ENCODE measurements around the gene UNC93A.
"Not testable (repeated sequence)": the region's sequence is repeated elsewhere in the genome, so short reads cannot be mapped to it uniquely, and the experiment has no call there.

Gene UNC93A

DNA sequence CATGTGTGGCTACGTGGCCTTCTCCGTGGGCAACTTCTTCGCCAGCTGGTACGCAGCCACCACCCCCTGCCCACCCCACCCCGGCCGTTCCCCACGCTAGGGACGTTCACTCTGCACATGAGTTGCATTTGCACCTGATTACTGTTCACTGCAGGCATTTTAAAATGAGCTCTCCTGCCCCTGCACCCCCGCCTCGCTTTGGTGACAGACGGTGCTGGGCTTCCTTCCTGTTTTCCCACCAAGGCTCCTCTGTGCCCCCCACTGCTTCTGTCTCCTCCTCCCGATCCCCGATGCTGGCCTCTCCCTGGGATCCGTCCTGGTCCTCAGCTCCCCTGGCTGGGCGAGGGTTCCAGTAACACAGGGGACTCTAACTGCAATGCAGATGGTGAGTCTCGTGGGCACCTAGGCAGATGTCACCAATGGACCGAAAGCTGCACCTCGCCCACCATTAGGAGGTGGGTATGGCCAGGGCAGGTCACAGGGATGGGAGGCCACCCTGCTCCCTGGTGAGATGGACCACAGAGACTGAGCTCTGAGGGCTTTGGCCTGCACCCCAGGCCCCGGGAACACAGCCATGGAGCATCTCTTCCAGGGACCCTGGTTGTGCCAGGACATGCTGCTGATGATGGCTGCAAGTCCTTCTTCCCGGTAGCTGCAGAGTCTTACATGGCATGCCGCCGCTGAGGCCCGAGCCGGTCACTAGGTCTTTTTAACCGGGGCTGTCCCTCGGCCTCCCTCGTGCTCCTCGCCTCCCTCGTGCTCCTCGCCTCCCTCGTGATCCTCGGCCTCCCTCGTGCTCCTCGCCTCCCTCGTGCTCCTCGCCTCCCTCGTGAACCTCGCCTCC, 3.8 kb downstream of the UNC93A start:
- DNase-seq: no peak

DNA sequence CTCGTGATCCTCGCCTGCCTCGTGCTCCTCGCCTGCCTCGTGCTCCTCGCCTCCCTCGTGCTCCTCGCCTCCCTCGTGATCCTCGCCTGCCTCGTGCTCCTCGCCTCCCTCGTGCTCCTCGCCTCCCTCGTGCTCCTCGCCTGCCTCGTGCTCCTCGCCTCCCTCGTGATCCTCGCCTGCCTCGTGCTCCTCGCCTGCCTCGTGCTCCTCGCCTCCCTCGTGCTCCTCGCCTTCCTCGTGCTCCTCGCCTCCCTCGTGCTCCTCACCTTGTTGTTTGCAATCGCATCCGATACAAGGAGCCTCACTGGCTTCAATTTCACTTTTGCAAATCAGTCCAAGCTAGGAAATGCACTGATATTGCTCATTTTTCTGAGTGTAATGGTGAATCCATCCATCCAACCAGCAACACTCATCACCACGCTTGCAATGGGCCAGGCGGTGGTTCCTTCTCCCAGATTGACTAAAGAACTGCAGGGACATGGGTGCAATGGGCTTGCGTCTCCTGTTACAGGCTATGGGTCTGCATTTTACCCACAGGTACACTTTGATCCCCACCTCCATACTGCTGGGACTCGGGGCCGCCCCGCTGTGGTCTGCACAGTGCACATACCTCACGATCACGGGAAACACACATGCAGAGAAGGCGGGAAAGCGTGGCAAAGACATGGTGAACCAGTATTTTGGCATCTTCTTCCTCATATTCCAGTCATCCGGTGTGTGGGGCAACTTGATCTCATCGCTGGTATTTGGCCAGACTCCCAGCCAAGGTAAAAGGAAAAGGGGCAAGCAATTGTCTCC, 4.6 kb downstream of the UNC93A start:
- no peak for DNase-seq

DNA sequence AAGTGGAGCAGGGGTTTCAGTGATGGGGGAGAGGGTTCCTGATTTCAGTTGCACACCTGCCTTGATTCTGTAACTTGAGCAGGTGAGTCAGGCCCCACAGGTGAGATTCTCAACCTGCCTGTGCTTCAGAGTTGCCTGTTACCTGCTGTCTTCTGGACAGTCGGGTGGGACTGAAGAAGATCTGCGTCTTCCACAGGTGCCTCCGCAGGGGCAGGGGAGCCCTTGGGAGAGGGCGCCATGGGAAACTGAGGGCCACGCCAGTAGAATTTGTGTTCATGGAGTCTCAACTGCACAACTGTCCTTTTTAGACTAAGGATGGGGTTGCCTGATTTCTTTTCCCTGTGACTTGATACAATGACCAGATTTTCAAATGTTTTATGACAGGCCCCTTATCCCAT, 5.2 kb downstream of the UNC93A start:
- no peak for DNase-seq

DNA sequence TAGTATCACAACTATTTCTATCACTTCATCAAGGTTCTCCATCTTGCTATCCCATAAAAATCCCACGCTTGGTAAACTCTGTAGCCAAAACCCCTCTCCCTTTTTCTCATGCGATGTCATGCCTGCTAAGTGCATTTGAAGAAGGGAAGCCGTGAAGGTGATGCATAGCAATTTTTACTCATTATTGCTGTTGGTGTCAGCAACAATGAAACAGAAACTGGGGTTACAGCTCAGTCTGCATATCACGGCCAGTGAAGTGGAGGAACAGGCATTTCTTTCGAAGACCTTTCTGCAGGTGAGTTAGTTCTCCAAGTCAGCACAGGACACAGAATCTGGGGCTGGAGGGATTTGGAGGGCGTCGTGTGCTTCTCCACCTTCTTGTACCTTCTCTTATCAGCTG, 5.8 kb downstream of the UNC93A start:
- no peak for DNase-seq

DNA sequence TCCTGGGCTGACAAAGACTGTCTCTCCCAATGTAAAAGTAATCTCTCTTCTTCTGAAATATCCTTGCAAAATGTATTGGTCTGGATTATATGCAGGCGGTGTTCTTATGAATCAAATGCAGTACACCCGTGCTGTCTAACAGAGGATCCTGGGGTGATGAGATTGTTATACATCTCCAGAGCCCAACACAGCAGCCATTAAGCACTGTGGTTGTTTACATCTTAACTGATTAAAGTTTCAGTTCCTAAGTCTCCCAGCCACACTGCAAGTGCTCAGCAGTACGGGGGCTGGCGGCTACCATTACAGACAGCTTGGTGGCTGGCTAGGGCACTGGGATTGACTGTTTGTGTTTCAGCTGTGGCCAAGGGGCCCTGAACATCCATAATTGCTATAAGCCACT, 7.0 kb downstream of the UNC93A start:
- DNase-seq: no peak

DNA sequence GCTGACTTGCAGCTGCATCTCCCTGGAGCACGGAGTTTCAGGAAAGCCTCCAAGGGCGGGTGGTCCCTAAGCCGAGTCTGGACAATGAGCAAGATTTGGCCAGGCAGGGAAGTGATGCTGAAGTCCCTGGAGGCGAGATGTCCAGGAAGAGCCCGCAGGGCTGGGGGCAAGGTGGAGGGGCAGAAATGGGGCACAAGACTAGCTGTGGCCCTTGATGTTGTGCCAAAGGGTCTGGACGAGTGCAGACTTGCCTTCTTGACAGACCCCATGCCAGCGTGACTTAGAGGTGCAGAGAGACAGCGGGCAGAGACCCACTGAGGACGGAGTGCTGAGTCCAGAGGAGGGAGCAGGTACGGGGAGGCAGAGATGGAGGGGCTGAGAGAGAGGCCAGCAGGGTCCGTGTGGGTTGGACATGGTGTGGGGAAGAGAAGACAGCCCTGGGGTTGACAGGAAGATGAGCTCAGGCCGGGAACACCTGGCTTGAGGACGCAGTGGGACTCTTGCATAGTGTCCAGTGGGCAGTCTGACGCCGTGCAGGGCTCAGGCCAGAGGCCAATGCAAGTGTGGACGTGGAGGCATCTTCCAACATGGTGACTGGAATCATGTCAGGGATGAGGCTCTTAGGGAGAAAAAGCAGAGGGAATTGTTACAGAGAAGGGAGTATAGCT, 8.7 kb downstream of the UNC93A start:
- DNase-seq: no peak

DNA sequence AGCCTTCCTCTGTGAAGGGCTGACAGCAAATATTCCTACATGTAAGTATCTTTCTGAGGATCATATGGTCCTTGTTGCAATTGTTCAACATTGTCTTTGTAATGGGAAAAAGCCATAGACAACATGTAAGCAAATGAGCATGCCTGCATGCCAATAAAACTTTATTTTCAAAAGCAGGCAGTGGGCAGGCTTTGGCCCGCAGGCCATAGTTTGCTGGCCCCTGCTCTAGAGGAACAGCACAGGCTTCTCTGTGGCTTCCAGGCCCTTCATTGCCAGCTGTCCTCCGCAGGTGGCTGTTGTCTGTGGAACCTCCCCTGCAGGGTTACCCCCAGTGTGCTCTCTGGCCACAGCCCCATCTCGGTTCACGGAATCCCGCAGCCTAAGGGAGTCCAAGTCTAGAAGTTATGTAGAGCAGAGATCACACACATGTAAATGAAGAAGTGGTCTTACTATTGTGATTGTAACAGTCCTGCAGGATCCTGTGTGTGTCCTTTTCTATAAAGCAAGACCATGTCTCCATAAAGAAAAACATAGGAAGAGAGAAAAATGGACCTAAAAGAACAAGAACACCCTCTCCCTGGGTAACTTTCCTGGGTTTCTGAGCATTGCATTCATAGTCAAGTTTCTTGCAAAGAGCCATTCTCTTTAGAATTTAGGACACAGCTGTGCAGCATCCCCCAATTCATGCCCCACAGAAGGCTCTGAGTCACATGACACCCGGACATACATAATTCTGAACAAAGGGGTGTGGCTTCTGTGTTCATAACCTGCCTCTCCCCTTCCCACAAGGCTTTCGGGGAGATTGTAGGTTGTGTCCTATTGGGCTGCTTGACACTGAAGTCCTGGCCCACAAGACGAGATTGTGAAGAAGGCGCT, 10.0 kb downstream of the UNC93A start:
- DNase-seq: no peak

DNA sequence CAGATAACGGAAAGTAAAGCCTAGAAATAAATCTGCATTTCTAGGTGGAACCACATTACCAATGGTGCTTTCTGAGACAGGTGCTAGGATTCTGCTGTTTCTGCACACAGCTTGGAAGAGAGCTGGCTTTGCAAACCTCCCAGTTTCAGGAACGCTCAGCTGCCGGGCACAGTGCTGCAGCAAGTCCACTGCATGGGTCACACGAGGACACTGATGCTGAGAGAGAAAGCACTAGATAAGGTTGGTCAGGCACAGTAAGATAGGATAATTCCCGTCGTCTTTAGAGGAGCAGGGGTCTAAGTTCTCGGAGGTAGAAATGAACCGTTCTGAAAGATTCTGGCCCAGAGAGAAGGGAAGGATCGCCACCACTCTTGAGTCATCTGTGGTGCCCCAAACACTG, 11.0 kb downstream of the UNC93A start:
- no peak for DNase-seq

DNA sequence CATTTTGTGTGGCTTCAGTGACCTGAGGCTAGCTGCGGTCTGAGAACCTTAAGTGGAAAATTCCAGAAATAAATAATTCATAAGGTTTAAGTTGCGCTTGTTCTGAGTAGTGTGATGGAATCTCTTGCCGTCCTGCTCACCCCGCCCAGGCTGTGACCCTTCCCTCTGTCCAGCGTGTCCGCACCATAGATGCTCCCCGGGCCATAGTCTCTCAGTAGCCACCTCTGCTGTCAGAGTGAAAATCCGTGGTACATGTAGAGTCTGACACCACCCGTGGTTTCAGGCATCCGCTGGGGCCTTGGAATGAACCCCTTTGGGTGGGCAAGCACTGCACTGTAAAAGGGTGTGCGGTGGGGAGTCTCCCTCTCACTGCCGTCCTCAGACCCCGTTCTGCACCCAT, 11.7 kb downstream of the UNC93A start:
- DNase-seq: no peak

DNA sequence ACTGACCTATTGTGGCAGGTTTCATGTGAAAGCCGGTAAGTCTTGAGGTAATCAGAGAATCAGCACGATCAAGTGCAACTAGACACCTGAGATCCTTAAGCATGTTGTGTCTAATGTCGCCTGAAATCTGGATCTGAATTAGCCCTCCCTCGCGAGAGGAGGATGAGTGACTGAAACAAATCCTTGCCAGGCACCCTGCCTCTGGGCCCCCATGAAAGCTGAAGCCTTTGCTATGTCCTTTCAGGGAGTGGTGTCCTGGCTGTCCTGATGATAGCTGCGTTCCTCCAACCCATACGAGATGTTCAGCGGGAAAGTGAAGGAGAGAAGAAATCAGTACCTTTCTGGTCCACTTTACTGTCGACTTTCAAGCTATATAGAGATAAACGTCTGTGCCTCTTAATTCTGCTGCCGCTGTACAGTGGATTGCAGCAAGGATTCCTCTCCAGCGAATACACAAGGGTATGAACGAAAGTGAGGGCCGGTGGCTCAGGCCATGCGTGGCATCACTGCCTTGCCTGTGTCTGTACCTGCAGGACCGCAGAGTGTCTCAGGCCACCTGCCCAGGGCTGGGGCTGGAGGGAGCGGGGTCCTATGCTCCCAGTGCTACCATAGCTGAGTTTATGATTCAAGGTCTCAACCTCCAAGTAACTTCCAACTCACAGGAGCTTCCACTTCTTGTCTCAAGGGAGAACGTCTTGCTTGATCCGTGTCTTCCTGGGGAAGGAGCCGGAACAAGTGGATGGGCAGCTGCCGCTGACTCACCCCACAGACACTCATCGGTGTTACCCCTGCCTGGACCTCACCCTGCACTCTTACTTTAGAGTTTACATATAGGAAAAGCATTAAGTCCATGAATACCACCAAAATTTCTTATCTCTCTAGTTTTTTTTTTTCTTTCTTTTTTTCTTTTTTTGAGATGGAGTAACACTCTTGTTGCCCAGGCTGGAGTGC, 12.8 kb downstream of the UNC93A start:
- DNase-seq: no peak

DNA sequence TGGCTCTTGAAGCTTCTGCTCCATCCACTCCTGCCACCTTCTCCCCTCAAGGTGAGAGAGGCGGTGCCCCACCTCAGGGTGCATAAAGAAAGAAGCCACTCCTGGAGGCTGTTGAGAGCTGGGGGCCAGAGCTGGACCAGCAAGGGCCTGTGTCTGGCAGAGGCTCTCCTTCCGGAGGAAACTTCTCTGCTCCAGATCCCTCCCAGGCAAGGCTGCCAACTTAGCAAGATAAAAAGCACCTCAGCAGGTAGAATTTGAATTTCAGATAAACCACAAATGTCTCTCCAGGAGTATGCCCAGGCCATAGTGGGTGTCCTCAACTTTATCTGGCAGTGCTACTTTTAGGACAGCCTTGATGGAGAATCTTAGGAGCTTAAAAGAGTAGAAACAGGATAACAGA, 13.8 kb downstream of the UNC93A start:
- DNase-seq: no peak

DNA sequence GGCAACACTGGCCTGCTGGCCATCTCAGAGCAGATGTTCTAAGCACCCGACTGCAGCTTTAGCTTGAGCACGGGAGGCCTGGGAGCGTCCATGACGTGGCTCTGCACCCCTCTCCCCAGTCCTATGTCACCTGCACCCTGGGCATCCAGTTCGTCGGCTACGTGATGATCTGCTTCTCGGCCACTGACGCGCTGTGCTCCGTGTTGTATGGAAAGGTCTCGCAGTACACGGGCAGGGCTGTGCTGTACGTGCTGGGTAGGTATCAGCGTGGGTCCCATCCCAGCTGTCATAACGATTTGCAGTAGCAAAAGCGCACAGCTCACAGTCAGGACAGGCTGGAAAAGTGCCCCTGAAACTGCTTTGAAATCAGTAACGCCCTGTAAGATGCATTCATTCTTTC, 14.7 kb downstream of the UNC93A start:
- DNase-seq: no peak

DNA sequence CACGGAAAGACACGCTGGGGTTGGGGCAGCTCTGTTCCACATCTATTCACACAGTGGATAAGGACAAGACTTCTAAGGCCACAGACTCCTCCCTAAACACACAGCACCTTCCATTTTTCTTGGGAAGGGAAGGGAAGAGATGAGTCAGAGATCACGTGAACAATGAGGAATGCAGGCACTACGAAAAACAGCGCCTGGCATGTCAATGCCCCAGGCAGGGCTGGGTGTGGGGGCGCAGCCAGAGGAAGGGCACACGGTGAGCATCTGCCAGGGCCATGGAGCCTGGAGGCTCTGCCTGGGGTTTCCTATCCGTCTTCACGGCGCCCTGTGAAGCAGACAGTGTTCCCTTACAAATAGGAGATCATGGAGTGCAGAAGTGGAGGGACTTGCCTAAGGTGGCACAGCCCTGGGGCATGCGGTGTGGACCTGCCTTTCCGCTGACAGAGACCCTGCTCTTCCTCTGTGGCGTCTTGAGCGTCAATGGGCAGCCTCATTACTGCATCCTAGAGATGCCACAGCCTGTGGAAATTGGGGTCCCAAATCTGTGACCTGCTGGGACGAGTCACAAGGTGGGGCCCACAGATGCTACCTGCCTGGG, 15.4 kb downstream of the UNC93A start:
- DNase-seq: no peak

DNA sequence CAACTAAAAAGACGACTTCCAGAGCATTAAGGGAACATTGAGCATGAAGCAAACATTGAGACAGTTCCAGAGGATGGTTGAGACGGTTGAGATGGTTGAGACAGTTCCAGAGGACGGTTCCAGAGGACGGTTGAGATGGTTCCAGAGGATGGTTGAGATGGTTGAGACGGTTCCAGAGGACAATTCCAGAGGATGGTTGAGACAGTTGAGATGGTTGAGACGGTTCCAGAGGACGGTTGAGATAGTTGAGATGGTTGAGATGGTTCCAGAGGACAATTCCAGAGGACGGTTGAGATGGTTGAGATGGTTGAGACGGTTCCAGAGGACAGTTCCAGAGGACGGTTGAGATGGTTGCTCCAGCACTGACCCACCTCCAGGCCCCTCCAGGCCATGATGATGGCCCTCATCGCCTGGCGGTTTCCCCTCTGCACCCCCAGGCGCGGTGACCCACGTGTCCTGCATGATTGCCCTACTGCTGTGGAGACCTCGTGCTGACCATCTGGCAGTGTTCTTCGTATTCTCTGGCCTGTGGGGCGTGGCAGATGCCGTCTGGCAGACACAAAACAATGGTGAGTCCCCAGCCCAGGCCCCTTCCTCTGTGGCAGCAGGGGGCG, 16.3 kb downstream of the UNC93A start:
- DNase-seq: no peak

DNA sequence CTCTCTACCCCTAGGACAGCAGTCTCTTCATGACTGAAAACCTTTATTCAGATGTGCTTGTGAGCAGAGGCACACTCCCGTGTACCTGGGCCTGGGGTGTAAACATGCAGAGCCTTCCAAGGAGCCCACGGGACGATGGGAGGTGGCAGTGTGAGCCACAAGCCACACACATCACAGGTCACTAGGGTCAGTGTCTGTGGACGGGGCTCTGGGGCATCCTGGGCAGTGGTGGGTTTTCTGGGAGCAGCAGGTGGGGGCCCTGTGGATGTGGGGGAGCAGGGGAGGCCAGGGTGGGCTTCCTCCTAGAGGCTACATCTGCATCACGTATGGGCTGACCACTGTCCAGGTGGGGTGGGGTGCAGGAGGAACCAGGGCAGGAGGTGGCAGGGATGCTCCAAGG, 17.1 kb downstream of the UNC93A start:
- no peak for DNase-seq

DNA sequence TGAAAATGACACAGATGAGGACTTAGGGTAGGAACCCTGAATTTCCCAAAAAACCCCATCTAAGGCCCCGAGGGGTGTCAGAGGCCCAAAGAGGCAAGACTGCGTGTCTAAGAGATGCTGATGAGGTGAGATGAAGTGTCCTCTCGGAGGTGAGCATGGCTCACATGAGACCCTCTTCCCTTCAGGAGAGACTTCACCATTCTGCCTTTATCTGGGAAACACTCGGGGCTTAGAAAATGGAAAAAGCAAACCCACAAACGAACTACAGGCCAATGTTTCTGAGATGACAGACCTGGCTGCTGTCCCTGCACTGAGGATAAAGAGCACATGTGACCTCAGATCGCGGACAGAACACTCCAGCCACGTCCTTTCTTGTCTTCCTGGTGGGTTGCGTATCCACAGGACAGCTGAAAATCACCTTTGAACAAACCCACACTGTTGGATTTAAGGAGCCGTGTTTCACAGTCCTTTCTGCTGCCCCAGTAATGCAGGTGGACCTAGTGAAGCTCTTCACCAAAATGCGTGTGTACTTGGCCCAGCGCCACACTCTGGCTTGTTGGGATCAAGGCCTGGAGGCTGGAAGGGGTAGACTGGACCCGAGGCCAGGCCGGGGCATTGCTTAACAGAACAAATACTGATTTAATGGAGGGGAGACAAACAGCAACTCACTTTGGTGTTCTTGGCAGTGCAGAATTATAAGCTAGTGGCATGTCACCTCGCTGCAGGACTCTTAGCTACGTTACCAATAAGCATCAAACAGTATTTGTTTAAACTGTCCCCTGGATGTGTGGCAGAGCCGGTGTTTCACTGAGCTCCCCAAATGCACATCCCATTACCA, 18.5 kb downstream of the UNC93A start:
- DNase-seq: not testable (repeated sequence)

DNA sequence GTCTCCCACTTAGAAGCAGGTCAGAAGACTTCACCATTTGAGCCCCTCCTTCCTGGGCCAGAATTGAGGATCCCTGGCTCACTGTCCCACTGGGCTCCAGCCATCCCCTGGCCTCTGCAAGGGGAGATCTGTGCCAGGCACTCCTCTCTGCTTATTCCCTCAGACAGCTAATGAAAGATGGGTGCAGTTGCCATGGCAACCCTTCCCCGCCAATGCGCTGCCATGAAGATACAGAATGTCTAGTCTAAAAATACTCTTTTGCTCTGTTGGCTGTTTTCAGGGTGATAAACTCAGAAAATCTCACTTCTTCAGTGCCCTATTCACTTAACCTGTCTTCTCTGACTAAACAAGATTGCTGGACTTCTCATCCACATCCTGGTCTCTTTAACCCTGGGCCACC, 20.2 kb downstream of the UNC93A start:
- no peak for DNase-seq

DNA sequence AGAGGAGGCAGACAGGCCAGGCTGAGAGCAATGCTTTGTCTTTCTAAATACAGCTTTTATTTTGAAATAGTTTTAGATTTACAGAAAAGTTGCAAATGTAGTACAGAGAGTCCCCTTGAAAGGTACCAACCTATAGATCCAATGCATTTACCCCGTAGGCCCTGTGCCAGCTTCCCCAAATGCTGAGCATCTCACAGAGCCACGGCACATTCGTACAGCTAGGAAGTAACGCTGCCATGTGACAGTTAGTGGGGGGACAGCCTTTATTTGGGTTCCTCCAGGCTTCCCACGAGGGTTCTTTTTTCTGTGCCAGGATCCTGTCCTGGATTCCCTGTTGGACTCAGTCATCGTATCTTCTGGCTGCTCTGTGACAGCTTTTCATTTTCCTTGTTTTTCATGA, 20.6 kb downstream of the UNC93A start:
- not testable (repeated sequence) for DNase-seq

DNA sequence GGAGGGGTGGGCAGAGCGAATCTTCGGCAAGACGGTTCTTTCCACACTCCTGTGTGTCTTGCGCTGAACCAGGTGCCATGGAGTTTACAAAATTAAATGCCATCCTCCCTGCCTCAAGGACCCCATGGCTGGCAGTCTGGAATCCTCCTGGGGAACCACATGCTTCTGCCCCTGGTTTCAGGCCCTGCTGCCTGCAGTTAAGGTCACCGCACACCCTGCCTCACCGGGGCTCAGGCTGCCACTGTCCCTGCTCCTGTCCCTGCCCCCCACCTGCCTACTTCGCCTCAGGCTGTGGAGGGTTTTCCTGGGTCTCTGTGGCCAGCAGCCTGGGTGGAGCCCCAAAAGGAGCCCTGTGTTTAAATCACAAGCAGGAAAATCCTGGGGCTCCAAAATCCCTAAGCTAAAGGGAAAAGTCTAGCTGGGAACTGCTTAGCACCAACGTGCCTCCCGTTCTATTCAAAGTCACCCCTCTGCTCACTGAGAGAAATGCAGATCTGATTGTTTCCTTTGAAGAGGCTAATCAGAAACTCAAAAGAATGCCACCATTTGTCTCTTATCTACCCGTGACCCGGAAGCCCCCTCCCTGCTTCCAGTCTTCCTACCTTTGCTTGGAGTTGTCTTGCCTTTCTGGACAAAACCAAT, 23.2 kb downstream of the UNC93A start:
- no peak for DNase-seq
